ENCODE results near the gene TMEM244.
"Not testable (repeated sequence)": the region's sequence is repeated elsewhere in the genome, so short reads cannot be mapped to it uniquely, and the experiment has no call there.

TMEM244 gene

GRCh38 chr6:129860908-129861665 is at the start of gene TMEM244:
Gene TMEM244, minus strand, starts transcription at chr6:129861315. Its CDS starts 127 bp downstream, at chr6:129861188.
- no peak for DNase-seq (ENCODE audit: low spot score)

GRCh38 chr6:129908858-129909257 is 47.7 kb upstream of the TMEM244 start:
- DNase-seq (ENCODE audit: low spot score) = no peak

- DNase-seq (ENCODE audit: low spot score) = no peak
Measured at GRCh38 chr6:129908356-129908755, 47.2 kb upstream of the TMEM244 start.

- no peak for DNase-seq (ENCODE audit: low spot score)
Measured at GRCh38 chr6:129906515-129907077, 45.5 kb upstream of the TMEM244 start.

GRCh38 chr6:129903082-129903481 is 42.0 kb upstream of the TMEM244 start:
- DNase-seq (ENCODE audit: low spot score) = no peak

GRCh38 chr6:129902681-129903080 is 41.6 kb upstream of the TMEM244 start:
- no peak for DNase-seq (ENCODE audit: low spot score)

GRCh38 chr6:129901910-129902309 is 40.8 kb upstream of the TMEM244 start:
- no peak for DNase-seq (ENCODE audit: low spot score)

GRCh38 chr6:129895692-129896091 is 34.6 kb upstream of the TMEM244 start:
- no peak for DNase-seq (ENCODE audit: low spot score)

GRCh38 chr6:129894921-129895320 is 33.8 kb upstream of the TMEM244 start:
- DNase-seq (ENCODE audit: low spot score) = no peak

- peak; percentile 3 for DNase-seq (ENCODE audit: low spot score)
Measured at GRCh38 chr6:129893640-129894039, 32.5 kb upstream of the TMEM244 start.

GRCh38 chr6:129890701-129891100 is 29.6 kb upstream of the TMEM244 start:
- DNase-seq (ENCODE audit: low spot score) = no peak

GRCh38 chr6:129890164-129890563 is 29.0 kb upstream of the TMEM244 start:
- no peak for DNase-seq (ENCODE audit: low spot score)

GRCh38 chr6:129889580-129889979 is 28.5 kb upstream of the TMEM244 start:
- no peak for DNase-seq (ENCODE audit: low spot score)

- DNase-seq (ENCODE audit: low spot score) = no peak
Measured at GRCh38 chr6:129886401-129887155, 25.5 kb upstream of the TMEM244 start.

- DNase-seq (ENCODE audit: low spot score) = no peak
Measured at GRCh38 chr6:129884211-129884610, 23.1 kb upstream of the TMEM244 start.

GRCh38 chr6:129882510-129883023 is 21.5 kb upstream of the TMEM244 start:
- DNase-seq (ENCODE audit: low spot score) = no peak

GRCh38 chr6:129877894-129878293 is 16.8 kb upstream of the TMEM244 start:
- not testable (repeated sequence) for DNase-seq (ENCODE audit: low spot score)

- DNase-seq (ENCODE audit: low spot score) = no peak
Measured at GRCh38 chr6:129875610-129876520, 14.8 kb upstream of the TMEM244 start.

GRCh38 chr6:129874837-129875236 is 13.7 kb upstream of the TMEM244 start:
- DNase-seq (ENCODE audit: low spot score) = no peak

- DNase-seq (ENCODE audit: low spot score) = no peak
Measured at GRCh38 chr6:129872586-129872985, 11.5 kb upstream of the TMEM244 start.

GRCh38 chr6:129871221-129871620 is 10.1 kb upstream of the TMEM244 start:
- no peak for DNase-seq (ENCODE audit: low spot score)

- DNase-seq (ENCODE audit: low spot score) = no peak
Measured at GRCh38 chr6:129867403-129867802, 6.3 kb upstream of the TMEM244 start.

Measured in germinal center (tissue), 1 donor.